Left ventricle myocardium inferior (tissue), 1 donor: ENCODE results near the gene CRIP3. TPM values are rescaled to one million over a fixed set of nuclear protein-coding genes. Genes with fewer than 3 reads are reported as not detected.

ENCODE experiments used
- DNase-seq: peaks from one replicate; pipeline ENCODE4 v3.0.0-alpha.2; 2020
- H3K27ac ChIP-seq: fragments of 200-600 bp; replicated peaks from 2 replicates; pipeline ENCODE4 v1.8.0; 2021
- H3K27me3 ChIP-seq: fragments of 200-600 bp; 2 replicates; pipeline ENCODE4 v1.8.0; 2021; ENCODE audit warnings: low read depth
- H3K36me3 ChIP-seq: fragments of 200-600 bp; 2 replicates; pipeline ENCODE4 v1.8.0; 2021
- H3K4me1 ChIP-seq: fragments of 200-600 bp; 2 replicates; pipeline ENCODE4 v1.8.0; 2021
- H3K4me3 ChIP-seq: fragments of 200-600 bp; 2 replicates; pipeline ENCODE4 v1.8.0; 2021; ENCODE audit warnings: mild to moderate bottlenecking, moderate library complexity
- H3K9me3 ChIP-seq: fragments of 200-600 bp; replicated peaks from 2 replicates; pipeline ENCODE4 v1.8.0; 2021
- intact Hi-C: fragments of 100-400 bp; cut with micrococcal nuclease; formaldehyde crosslinking; loops from one replicate; pipeline ENCODE4 v1.11.0; 2022
- total RNA-seq: library from RNA; stranded (reverse); fragmentation: NEBNext Ultra II Directional; extraction: Animal tissue kit (Norgen Biotek cat#: 25700); gene quantifications from one replicate; pipeline ENCODE4 v1.2.1, GENCODE V29; 2021
- TF ChIP-seq, protein P1 (sequence below): fragments of 200-600 bp; IDR thresholded peaks from 2 replicates; pipeline ENCODE4 v1.8.0; 2021; ENCODE audit warnings: antibody characterized with exemption, mild to moderate bottlenecking, borderline replicate concordance
- donor health status: DM: no; HTN: yes; CAD: no; lungs with severe emphysema.

CRIP3 gene
- total RNA-seq, 1 donor from 2014 or later = 42.3 TPM

GRCh38 chr6:43274916-43275597 is 33.6 kb downstream of the CRIP3 start:
- intact Hi-C loops = no loop called here
- Histone ChIP-seq H3K4me3 (peak overlapping the region; percentile 64), H3K4me1 (peaks cover 22% of the 10 kb centered on the region), H3K27me3 (peaks cover 55% of the 10 kb centered on the region), H3K36me3 (no peaks in the 10 kb centered on the region), H3K27ac (no peak overlapping the region), H3K9me3 (no peaks in the 10 kb centered on the region)
- TF ChIP-seq, protein P1, sequence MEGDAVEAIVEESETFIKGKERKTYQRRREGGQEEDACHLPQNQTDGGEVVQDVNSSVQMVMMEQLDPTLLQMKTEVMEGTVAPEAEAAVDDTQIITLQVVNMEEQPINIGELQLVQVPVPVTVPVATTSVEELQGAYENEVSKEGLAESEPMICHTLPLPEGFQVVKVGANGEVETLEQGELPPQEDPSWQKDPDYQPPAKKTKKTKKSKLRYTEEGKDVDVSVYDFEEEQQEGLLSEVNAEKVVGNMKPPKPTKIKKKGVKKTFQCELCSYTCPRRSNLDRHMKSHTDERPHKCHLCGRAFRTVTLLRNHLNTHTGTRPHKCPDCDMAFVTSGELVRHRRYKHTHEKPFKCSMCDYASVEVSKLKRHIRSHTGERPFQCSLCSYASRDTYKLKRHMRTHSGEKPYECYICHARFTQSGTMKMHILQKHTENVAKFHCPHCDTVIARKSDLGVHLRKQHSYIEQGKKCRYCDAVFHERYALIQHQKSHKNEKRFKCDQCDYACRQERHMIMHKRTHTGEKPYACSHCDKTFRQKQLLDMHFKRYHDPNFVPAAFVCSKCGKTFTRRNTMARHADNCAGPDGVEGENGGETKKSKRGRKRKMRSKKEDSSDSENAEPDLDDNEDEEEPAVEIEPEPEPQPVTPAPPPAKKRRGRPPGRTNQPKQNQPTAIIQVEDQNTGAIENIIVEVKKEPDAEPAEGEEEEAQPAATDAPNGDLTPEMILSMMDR = no peak
- DNase-seq = no peak

DNA sequence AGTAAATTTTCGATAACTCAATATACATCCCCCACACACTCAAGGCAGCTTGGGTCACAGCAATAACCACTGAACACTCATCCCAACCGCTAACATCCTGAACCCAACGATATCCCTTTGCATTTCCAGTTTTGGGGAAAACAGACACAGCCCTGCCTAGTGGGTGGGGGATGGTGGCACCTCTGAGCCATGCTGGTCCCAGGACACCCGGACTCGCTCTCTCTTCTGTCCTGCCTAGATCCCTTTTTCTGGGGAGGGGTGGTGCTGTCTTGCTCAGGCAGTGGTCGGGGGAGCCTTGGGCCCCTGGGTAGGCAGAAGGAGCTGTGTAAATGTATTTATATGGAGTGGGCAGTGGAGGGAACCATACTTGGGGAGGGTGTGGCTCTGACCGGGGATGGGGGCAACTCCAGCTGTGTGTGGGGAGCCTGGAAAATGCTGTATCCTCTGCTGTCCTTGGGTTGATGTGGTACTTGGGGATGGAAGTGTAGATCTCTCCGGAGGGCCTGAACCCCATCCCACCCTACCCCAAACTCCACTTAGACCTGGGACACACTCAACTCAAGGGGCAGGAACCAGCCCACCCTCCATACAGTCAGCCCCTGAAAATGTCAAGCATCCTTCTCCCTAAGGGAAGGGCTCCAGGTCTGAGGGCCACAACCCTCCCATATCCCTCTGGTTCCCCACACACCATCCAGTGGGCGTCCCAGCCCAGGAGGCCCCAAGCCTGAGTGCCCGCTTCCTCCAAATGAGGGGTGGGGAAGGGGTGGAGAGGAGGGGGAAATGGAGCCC is 34.3 kb downstream of the CRIP3 start:
- Histone ChIP-seq H3K36me3 (no peaks in the 10 kb centered on the region), H3K27me3 (peaks cover 63% of the 10 kb centered on the region)
- TF ChIP-seq, protein P1 = no peak

GRCh38 chr6:43273707-43274106 is 34.9 kb downstream of the CRIP3 start:
- TF ChIP-seq, protein P1 = no peak
- Histone ChIP-seq H3K4me3 (no peak overlapping the region), H3K27me3 (peaks cover 65% of the 10 kb centered on the region), H3K4me1 (peaks cover 35% of the 10 kb centered on the region), H3K36me3 (no peaks in the 10 kb centered on the region), H3K9me3 (no peaks in the 10 kb centered on the region), H3K27ac (no peak overlapping the region)
- no peak for DNase-seq
- intact Hi-C loops = no loop called here

More for the DNA sequence above, 34.3 kb downstream of the CRIP3 start:
- intact Hi-C loops = no loop called here
- H3K27ac ChIP-seq = no peak overlapping the region
- H3K9me3 ChIP-seq = no peaks in the 10 kb centered on the region
- peaks cover 29% of the 10 kb centered on the region for H3K4me1 ChIP-seq
- DNase-seq = no peak
- H3K4me3 ChIP-seq = peak overlapping the region; percentile 64

DNA sequence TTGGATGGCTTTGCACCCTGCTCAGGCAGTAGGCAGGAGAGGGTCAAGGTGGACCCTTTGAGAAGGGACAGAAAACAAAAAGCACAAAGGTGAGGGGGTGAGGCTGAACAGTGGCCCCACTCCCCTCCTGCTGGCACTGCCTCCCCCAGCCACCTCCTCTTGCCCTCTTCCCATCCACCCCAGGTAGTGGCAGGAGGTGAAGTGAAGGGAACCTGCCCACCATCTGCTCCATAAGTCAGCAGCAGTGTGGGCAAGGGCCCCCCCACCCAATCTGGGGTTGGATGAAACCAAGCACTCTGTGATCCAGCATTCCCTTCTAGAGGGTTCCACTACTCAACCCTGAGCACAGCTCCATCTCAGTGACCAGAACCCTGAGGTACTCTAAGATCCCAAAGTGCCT is 36.7 kb downstream of the CRIP3 start:
- H3K36me3 ChIP-seq = no peaks in the 10 kb centered on the region
- H3K27ac ChIP-seq = no peak overlapping the region
- DNase-seq = no peak
- intact Hi-C loops = no loop called here
- H3K27me3 ChIP-seq = peaks cover 64% of the 10 kb centered on the region
- TF ChIP-seq, protein P1 = no peak
- peaks cover 52% of the 10 kb centered on the region for H3K4me1 ChIP-seq
- no peak overlapping the region for H3K4me3 ChIP-seq
- no peaks in the 10 kb centered on the region for H3K9me3 ChIP-seq

- no peak for DNase-seq
- Histone ChIP-seq H3K36me3 (no peaks in the 10 kb centered on the region), H3K4me1 (peaks cover 50% of the 10 kb centered on the region), H3K9me3 (no peaks in the 10 kb centered on the region), H3K4me3 (no peak overlapping the region), H3K27me3 (peaks cover 57% of the 10 kb centered on the region), H3K27ac (peak overlapping the region; percentile 50)
- TF ChIP-seq, protein P1 = no peak
- intact Hi-C loops = no loop called here
Measured at GRCh38 chr6:43271103-43271815, 37.4 kb downstream of the CRIP3 start.
